Effector memory CD4-positive, alpha-beta T cell (primary cell): ENCODE data around the gene NID1.

ENCODE experiments used
- DNase-seq, 3 donors: peaks; one replicate each; pipeline ENCODE4 v3.0.0-alpha.2; 2020
- H3K27ac ChIP-seq: 2 replicates; pipeline ENCODE4 v1.7.0; 2013; ENCODE audit warnings: mild to moderate bottlenecking, low read length, moderate library complexity; ENCODE audit not compliant: insufficient read depth, poor library complexity, severe bottlenecking
- H3K27me3 ChIP-seq: replicated peaks from 2 replicates; pipeline ENCODE4 v1.7.0; 2013; ENCODE audit warnings: mild to moderate bottlenecking, low read length; ENCODE audit not compliant: insufficient read depth, control insufficient read depth, poor library complexity, severe bottlenecking
- H3K36me3 ChIP-seq: 2 replicates; pipeline ENCODE4 v1.7.0; 2013; ENCODE audit warnings: mild to moderate bottlenecking, low read length, moderate library complexity; ENCODE audit not compliant: control insufficient read depth, insufficient read depth
- H3K4me1 ChIP-seq: 2 replicates; pipeline ENCODE4 v1.7.0; 2013; ENCODE audit warnings: low read length, mild to moderate bottlenecking; ENCODE audit not compliant: control insufficient read depth, insufficient read depth, poor library complexity, severe bottlenecking
- H3K4me3 ChIP-seq: 2 replicates; pipeline ENCODE4 v1.7.0; 2013; ENCODE audit warnings: low read length, low read depth, mild to moderate bottlenecking; ENCODE audit not compliant: insufficient read depth, poor library complexity, severe bottlenecking
- H3K9me3 ChIP-seq: 2 replicates; pipeline ENCODE4 v1.7.0; 2013; ENCODE audit warnings: mild to moderate bottlenecking, low read length, moderate library complexity; ENCODE audit not compliant: control insufficient read depth

The NID1 gene

GRCh38 chr1:236095705-236096520 is 31.0 kb upstream of the NID1 start:
- no peaks in the 10 kb centered on the region for H3K4me1 ChIP-seq
- no peak overlapping the region for H3K4me3 ChIP-seq
- no peaks in the 10 kb centered on the region for H3K36me3 ChIP-seq
- H3K9me3 ChIP-seq, result peaks cover 5% of the 10 kb centered on the region
- no peak overlapping the region for H3K27ac ChIP-seq
- no peak for DNase-seq
- no peaks in the 10 kb centered on the region for H3K27me3 ChIP-seq

- DNase-seq, result no peak
- no peaks in the 10 kb centered on the region for H3K27me3 ChIP-seq
- no peak overlapping the region for H3K27ac ChIP-seq
- H3K36me3 ChIP-seq, result no peaks in the 10 kb centered on the region
- no peak overlapping the region for H3K4me3 ChIP-seq
- no peaks in the 10 kb centered on the region for H3K4me1 ChIP-seq
- peaks cover 5% of the 10 kb centered on the region for H3K9me3 ChIP-seq
These were observed 28.0 kb upstream of the NID1 start for GRCh38 chr1:236092899-236093298.

- Histone ChIP-seq H3K4me1 (no peaks in the 10 kb centered on the region), H3K9me3 (peaks cover under 1% of the 10 kb centered on the region), H3K27me3 (no peaks in the 10 kb centered on the region), H3K4me3 (no peak overlapping the region), H3K36me3 (no peaks in the 10 kb centered on the region), H3K27ac (no peak overlapping the region)
- DNase-seq, result no peak
These were observed 27.0 kb upstream of the NID1 start for GRCh38 chr1:236091933-236092318.

- Histone ChIP-seq H3K4me1 (no peaks in the 10 kb centered on the region), H3K9me3 (no peaks in the 10 kb centered on the region), H3K27me3 (no peaks in the 10 kb centered on the region), H3K36me3 (no peaks in the 10 kb centered on the region), H3K4me3 (no peak overlapping the region), H3K27ac (no peak overlapping the region)
- DNase-seq, result no peak
These were observed 25.9 kb upstream of the NID1 start for GRCh38 chr1:236090741-236091147.

DNA sequence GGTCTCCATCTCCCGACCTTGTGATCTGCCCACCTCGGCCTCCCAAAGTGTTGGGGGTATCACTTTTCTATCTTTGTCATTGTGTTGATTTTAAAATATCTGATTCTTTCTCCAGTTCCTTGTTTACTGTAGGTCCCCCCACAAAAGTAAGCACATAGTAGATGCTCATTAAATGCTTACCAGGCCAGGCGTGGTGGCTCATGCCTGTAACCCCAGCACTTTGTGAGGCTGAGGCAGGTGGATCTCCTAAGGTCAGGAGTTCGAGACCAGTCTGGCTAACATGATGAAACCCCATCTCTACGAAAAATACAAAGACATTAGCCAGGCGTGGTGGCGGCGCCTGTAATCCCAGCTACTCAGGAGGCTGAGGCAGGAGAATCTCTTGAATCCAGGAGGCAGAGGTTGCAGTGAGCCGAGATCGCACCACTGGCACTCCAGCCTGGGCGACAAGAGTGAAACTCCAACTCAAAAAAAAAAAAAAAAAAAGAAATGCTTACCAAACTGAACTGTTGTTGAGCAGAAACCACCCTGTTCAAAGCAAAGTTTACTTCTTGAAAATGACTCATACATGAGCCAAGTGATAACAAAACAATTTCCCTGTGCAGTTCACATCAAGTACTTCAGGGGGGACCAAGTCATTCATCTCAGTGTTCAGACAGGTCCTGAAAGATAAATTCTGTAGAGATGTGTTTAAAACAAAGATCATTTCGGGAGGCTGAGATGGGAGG is 24.3 kb upstream of the NID1 start:
- Histone ChIP-seq H3K4me3 (no peak overlapping the region), H3K27ac (no peak overlapping the region), H3K36me3 (no peaks in the 10 kb centered on the region), H3K9me3 (no peaks in the 10 kb centered on the region), H3K4me1 (no peaks in the 10 kb centered on the region), H3K27me3 (no peaks in the 10 kb centered on the region)
- no peak for DNase-seq

GRCh38 chr1:236086537-236086936 is 21.6 kb upstream of the NID1 start:
- no peaks in the 10 kb centered on the region for H3K36me3 ChIP-seq
- H3K27ac ChIP-seq, result no peak overlapping the region
- no peaks in the 10 kb centered on the region for H3K9me3 ChIP-seq
- no peak for DNase-seq
- no peaks in the 10 kb centered on the region for H3K27me3 ChIP-seq
- no peaks in the 10 kb centered on the region for H3K4me1 ChIP-seq
- H3K4me3 ChIP-seq, result no peak overlapping the region

DNA sequence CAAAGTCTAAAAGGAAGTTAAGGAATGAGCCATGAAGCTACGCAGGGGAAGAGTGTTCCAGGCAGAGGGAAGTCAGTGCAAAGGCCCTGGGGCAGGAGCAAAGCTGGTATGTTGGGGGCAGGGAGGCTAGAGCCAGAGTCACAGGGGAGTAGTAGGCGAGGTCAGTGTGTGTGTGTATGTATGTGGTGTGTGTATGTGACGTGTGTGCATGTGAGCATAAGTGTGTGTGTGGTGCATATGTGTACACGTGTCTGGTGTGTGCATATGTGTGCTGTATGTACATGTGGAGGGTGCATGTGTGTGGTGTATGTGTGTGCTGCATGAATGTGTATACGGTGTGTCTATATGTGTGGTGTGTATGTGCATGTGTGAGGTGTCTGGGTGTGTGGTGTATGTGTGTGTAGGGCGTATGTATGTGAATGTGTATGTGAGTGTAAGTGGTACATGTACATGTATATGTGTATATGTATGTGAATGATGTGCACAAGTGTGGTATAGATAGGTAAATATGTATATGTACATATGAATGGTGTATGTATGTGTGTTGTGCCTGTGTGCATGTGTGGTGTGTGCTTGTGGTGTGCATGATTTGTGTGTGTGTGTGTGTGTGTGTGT is 20.8 kb upstream of the NID1 start:
- DNase-seq, result no peak
- no peaks in the 10 kb centered on the region for H3K9me3 ChIP-seq
- H3K27ac ChIP-seq, result no peak overlapping the region
- no peaks in the 10 kb centered on the region for H3K27me3 ChIP-seq
- no peaks in the 10 kb centered on the region for H3K36me3 ChIP-seq
- H3K4me1 ChIP-seq, result no peaks in the 10 kb centered on the region
- H3K4me3 ChIP-seq, result no peak overlapping the region

DNA sequence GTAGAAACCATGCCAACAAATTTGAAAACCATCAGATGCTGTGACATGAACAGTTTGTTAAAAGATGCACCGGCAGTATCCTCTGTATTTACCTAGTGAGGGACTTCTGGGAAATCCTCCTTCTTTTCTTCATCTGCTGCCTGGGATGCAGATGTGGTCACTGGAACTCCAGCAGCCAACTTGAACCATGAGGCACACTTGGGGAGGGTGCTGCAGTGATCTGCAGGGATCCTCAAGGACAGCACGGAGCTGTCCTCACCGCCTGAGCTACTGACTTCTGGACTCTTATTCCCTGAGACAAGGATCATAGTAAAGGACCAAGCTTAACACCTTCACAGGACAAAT is 19.5 kb upstream of the NID1 start:
- no peak overlapping the region for H3K4me3 ChIP-seq

GRCh38 chr1:236083650-236084385 is 18.9 kb upstream of the NID1 start:
- no peak overlapping the region for H3K27ac ChIP-seq
- no peaks in the 10 kb centered on the region for H3K4me1 ChIP-seq
- H3K4me3 ChIP-seq, result no peak overlapping the region
- no peaks in the 10 kb centered on the region for H3K27me3 ChIP-seq
- DNase-seq, result no peak
- no peaks in the 10 kb centered on the region for H3K36me3 ChIP-seq
- H3K9me3 ChIP-seq, result no peaks in the 10 kb centered on the region

More for the DNA sequence above, 19.5 kb upstream of the NID1 start:
- Histone ChIP-seq H3K9me3 (no peaks in the 10 kb centered on the region), H3K4me1 (no peaks in the 10 kb centered on the region), H3K27ac (no peak overlapping the region), H3K27me3 (no peaks in the 10 kb centered on the region), H3K36me3 (no peaks in the 10 kb centered on the region)
- DNase-seq, result no peak
